ENCODE measurements around the gene TIAL1.

TIAL1 gene

DNA sequence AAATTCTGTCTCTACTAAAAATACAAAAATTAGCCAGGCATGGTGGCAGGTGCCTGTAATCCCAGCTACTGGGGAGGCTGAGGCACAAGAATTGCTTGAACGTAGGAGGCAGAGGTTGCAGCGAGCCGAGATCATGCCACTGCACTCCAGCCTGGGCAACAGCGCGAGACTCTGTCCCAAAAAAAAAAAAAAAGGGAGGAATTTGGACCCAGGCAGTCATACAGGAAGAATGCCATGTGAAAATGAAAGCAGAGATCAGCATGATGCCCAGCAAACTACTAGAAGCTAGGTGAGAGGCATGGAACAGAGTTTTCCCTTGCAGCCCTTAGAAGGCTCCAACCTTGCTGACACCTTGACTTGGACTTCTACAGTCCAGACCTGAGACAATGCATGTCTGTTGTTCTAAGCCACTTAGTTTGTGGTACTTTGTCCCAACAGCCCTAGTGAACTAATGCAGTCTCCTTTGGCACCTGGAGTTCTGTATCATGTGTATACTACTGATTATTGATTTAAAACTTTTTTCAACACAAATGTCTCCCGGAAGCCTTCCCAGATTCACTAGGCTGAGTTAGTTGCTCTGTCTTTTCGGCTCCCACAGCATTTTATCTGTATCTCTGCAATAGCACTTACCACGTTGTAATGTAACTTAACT, 44.2 kb upstream of the TIAL1 start:
- no peak overlapping the region for H3K4me3 ChIP-seq (ENCODE audit: low read depth, low read length)
- TF ChIP-seq, protein P1, sequence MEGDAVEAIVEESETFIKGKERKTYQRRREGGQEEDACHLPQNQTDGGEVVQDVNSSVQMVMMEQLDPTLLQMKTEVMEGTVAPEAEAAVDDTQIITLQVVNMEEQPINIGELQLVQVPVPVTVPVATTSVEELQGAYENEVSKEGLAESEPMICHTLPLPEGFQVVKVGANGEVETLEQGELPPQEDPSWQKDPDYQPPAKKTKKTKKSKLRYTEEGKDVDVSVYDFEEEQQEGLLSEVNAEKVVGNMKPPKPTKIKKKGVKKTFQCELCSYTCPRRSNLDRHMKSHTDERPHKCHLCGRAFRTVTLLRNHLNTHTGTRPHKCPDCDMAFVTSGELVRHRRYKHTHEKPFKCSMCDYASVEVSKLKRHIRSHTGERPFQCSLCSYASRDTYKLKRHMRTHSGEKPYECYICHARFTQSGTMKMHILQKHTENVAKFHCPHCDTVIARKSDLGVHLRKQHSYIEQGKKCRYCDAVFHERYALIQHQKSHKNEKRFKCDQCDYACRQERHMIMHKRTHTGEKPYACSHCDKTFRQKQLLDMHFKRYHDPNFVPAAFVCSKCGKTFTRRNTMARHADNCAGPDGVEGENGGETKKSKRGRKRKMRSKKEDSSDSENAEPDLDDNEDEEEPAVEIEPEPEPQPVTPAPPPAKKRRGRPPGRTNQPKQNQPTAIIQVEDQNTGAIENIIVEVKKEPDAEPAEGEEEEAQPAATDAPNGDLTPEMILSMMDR (IDR thresholded peaks at IDR 0.05; ENCODE audit: low read depth, low read length, missing control alignments) = no peak
- DNase-seq (ENCODE audit: low read depth) = no peak

DNA sequence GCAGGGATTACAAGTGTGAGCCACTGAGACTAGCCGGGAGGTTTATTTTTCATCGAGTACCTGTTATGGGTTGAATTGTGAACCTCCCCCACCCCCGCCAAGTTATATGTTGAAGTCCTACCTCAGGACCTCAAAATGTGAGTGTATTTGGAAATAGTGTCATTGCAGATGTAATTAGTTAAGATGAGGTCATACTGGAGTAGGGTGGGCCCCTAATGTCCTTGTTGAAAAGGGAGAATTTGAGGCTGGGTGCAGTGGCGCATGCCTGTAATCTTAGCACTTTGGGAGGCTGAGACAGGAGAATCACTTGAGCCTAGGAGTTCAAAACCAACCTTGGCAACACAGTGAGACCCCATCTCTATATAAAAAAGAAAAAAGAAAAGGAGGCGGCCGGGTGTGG, 43.6 kb upstream of the TIAL1 start:
- TF ChIP-seq, protein P1 (IDR thresholded peaks at IDR 0.05; ENCODE audit: low read depth, low read length, missing control alignments) = no peak
- H3K4me3 ChIP-seq (ENCODE audit: low read depth, low read length) = no peak overlapping the region
- no peak for DNase-seq (ENCODE audit: low read depth)

DNA sequence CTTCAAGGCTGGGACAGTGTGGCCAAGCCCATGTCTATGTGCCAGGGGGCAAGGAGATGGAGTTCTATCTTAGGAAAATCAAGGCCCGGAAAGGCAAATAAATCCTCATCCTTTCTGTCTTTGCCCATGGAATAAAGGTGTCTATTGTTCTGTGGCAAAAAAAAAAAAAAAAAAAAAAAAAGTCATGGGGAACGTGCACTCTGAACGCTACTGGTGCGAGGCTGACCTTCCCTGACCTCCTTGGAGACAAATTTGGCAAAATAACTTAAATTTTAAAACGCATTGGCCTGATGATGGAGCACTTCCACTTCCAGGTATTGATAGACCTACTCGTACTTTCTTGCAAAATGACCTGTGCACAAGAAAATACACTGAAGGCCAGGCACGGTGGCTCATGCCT, 42.2 kb upstream of the TIAL1 start:
- DNase-seq (ENCODE audit: low read depth) = no peak
- TF ChIP-seq, protein P1 (IDR thresholded peaks at IDR 0.05; ENCODE audit: low read depth, low read length, missing control alignments) = no peak
- no peak overlapping the region for H3K4me3 ChIP-seq (ENCODE audit: low read depth, low read length)

DNA sequence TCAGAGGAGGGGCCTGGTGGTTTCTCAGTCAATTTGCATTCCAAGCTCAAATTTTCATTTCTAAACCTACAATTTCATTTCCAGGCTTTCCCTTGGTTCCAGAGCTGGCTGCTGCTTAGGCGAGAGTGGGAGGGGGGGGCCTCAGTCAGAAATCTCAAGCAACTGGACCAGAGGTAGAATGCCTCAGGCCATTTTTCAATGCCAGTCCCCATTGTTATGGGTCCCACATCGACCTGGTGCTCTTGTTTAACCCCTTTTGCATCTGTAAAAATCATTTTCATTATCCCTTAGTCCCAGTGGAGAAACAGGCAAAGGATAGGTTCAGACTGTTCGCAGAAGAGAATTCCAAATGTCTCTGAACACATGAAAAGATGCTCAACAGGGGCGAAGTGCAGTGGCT, 40.9 kb upstream of the TIAL1 start:
- TF ChIP-seq, protein P1 (IDR thresholded peaks at IDR 0.05; ENCODE audit: low read depth, low read length, missing control alignments) = no peak
- H3K4me3 ChIP-seq (ENCODE audit: low read depth, low read length) = no peak overlapping the region
- no peak for DNase-seq (ENCODE audit: low read depth)

DNA sequence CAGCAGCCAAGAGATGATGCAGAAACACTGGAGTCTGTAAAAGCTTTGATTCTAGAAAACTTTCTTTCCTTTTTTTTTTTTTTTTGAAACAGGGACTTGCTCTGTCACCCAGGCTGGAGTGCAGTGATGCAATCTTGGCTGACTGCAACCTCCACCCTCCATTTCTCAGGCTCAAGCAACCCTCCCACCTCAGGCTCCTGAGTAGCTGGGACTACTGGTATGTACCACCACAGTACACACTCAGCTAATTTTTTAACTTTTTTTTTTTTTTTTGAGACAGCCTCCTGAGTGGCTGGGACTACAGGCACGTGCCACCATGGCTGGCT, 37.4 kb upstream of the TIAL1 start:
- TF ChIP-seq, protein P1 (IDR thresholded peaks at IDR 0.05; ENCODE audit: low read depth, low read length, missing control alignments) = no peak
- no peak overlapping the region for H3K4me3 ChIP-seq (ENCODE audit: low read depth, low read length)
- no peak for DNase-seq (ENCODE audit: low read depth)

DNA sequence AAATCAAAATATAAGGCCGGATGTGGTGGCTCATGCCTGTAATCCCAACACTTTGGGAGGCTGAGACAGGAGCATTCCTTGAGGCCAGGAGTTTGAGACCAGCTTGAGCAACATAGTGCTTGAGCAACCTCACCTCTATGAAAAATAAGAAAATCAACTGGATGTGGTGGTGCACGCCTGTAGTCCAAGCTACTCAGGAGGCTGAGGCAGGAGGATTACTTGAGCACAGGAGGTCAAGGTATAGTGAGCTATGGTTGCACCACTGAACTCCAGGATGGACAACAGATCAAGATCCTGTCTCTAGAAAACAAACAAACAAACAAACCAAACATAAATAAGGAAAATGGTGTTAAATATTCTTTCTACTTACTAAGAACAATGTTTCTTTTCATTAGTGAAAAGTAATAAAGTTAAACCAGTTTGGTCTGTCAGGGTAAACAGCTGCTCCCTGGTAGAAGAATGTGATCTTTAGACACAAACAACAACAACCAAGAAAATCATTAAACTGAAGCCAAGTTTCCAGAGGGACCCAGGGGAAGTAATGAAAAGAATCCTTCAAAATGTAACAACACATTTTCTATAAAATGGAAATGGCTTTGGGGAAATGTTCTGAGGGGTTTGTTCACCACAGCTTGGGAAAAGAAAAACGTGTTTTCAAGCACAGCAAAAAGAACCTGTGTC, 36.9 kb upstream of the TIAL1 start:
- TF ChIP-seq, protein P1 (IDR thresholded peaks at IDR 0.05; ENCODE audit: low read depth, low read length, missing control alignments) = no peak
- no peak overlapping the region for H3K4me3 ChIP-seq (ENCODE audit: low read depth, low read length)
- DNase-seq (ENCODE audit: low read depth) = no peak

DNA sequence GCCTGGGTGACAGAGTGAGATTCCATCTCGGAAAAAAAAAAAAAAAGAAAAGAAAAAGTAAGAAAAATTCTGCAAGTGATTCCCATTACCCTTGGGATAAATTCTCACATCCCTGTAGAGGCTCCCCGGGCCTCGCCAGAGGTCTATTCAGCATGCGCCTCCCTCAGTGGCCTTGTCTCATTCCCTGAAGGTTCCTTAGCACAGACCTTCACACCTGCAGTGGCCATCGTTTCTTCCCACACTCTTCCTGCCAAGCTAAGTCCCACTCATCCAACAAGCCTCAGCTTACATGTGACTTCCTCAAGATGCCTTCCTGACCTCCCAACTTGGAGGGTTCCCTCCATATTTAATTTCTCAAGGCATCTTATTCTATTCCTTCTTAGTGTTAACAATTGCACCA, 33.5 kb upstream of the TIAL1 start:
- no peak overlapping the region for H3K4me3 ChIP-seq (ENCODE audit: low read depth, low read length)
- TF ChIP-seq, protein P1 (IDR thresholded peaks at IDR 0.05; ENCODE audit: low read depth, low read length, missing control alignments) = no peak

More for the DNA sequence above, 33.5 kb upstream of the TIAL1 start:
- DNase-seq (ENCODE audit: low read depth) = no peak
